Measurements from ENCODE around the gene INIP.

- TF ChIP-seq EZH2 (IDR thresholded peaks at IDR 0.05; ENCODE audit: borderline replicate concordance, low read depth, low read length, poor library complexity, severe bottlenecking) (no peak), CTCF (conservative IDR thresholded peaks at IDR 0.05; ENCODE audit: low read depth, low read length) (no peak)
These were observed 53.4 kb downstream of the INIP start for GRCh38 chr9:112664531-112664930.

Measured in A673 (cell line).